GM12892 (cell line): ENCODE results near the gene P2RY8.

Experiments
- POLR2A ChIP-seq: IDR thresholded peaks from 2 replicates; pipeline ENCODE4 v1.6.1; 2011; ENCODE audit warnings: low read depth, low read length, control low read depth
- POLR2AphosphoS5 ChIP-seq: IDR thresholded peaks from 2 replicates; pipeline ENCODE4 v1.6.1; 2011; ENCODE audit warnings: low read depth, low read length, control low read depth

DNA sequence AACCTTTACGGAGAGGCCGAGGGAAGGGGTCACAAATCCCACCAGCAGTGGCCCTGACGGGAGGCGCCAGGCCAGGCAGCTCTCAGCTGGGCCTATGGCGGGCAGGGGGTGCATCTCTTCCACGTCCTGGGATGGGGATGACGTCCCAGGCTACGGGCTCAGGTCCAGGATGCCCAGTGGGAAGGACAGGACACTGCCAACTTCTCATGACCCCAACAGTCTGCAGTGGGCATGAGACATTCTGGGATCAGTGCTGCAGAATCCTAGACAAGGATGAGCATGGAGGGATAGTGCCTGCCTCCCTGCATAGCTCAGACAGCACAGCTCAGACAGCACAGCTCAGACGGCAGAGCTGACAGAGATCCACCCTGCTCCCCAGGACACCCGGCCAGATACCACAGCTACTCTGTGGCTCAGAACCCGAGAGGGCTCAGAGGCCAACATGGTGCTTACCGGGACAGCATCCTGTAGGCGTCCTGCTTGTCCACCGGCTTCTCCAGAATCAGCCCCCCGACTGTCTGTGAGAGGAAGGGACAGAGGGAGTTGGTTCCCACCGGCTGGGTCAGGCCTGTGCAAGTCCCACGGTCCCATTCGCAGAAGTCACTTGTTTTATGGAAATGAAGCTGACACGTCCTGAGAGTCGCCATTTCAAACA is 101.6 kb downstream of the P2RY8 start:
- TF ChIP-seq POLR2AphosphoS5 (no peak; the same call in 1 of the 2 replicates), POLR2A (no peak)
